ENCODE measurements around the gene ARHGEF19. TPM values are rescaled to one million over a fixed set of nuclear protein-coding genes. Genes with fewer than 3 reads are reported as not detected.
"Not testable (repeated sequence)": the region's sequence is repeated elsewhere in the genome, so short reads cannot be mapped to it uniquely, and the experiment has no call there.

ARHGEF19 gene
- polyA plus RNA-seq, 1 experiment = 11.6 TPM

GRCh38 chr1:16168622-16169360 lies 43.7 kb downstream of the ARHGEF19 start:
- H3K27me3 ChIP-seq (ENCODE audit: control insufficient read depth, insufficient read depth, low read length) = no peaks in the 10 kb centered on the region
- DNase-seq (ENCODE audit: low read depth) = no peak
- ChIA-PET CTCF (interaction anchor here (1.0 to 1.4 kb wide), 4 partner anchors 18 to 90 kb away, joined by 3 to 5 read pairs (median 4); no protein-coding TSS in a partner anchor), POLR2A (interaction anchor here (0.5 kb wide), 1 partner anchor 10 kb away, joined by 4 read pairs; no protein-coding TSS in a partner anchor)
- no peaks in the 10 kb centered on the region for H3K36me3 ChIP-seq (ENCODE audit: control insufficient read depth, insufficient read depth, low read length)
- no peak for TF ChIP-seq CTCF (IDR thresholded peaks at IDR 0.05; ENCODE audit: insufficient read depth, low read depth, low read length)
- H3K4me3 ChIP-seq (ENCODE audit: low read depth, low read length) = no peak overlapping the region

DNA sequence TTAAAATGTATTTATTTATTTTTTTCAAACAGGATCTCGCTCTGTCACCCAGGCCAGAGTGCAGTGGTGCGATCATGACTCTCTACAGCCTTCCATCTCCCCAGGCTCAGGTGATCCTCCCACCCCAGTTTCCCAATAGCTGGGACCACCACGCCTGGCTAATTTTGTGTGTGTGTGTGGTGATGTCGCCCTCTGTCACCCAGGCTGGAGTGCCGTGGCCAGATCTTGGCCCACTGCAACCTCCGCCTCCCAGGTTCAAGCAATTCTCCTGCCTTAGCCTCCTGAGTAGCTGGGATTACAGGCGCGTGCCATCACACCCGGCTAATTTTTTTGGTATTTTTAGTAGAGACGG lies 44.3 kb downstream of the ARHGEF19 start:
- DNase-seq (ENCODE audit: low read depth); H3K36me3 ChIP-seq (ENCODE audit: control insufficient read depth, insufficient read depth, low read length); H3K27me3 ChIP-seq (ENCODE audit: control insufficient read depth, insufficient read depth, low read length); POLR2A ChIA-PET: not testable (repeated sequence)
- CTCF ChIA-PET = interaction anchor here (1.3 to 1.4 kb wide), 2 partner anchors 18 to 86 kb away, joined by 4 to 5 read pairs; no protein-coding TSS in a partner anchor
- H3K4me3 ChIP-seq (ENCODE audit: low read depth, low read length) = peak overlapping the region; percentile 59

- POLR2A ChIA-PET = no interaction called here
- CTCF ChIA-PET = no interaction called here
- no peak for TF ChIP-seq CTCF (IDR thresholded peaks at IDR 0.05; ENCODE audit: insufficient read depth, low read depth, low read length)
- no peaks in the 10 kb centered on the region for H3K36me3 ChIP-seq (ENCODE audit: control insufficient read depth, insufficient read depth, low read length)
- H3K27me3 ChIP-seq (ENCODE audit: control insufficient read depth, insufficient read depth, low read length) = no peaks in the 10 kb centered on the region
- no peak for DNase-seq (ENCODE audit: low read depth)
- H3K4me3 ChIP-seq (ENCODE audit: low read depth, low read length) = peak overlapping the region; percentile 59
These were observed 44.9 kb downstream of the ARHGEF19 start for GRCh38 chr1:16167331-16168143.

- Histone ChIP-seq H3K4me3 (ENCODE audit: low read depth, low read length) (no peak overlapping the region), H3K36me3 (ENCODE audit: control insufficient read depth, insufficient read depth, low read length) (no peaks in the 10 kb centered on the region), H3K27me3 (ENCODE audit: control insufficient read depth, insufficient read depth, low read length) (no peaks in the 10 kb centered on the region)
- no peak for DNase-seq (ENCODE audit: low read depth)
- CTCF ChIA-PET = interaction anchor here (0.6 to 1.4 kb wide), 4 partner anchors 11 to 86 kb away, joined by 3 to 4 read pairs (median 4); partner anchors contain the start of gene EPHA2
- POLR2A ChIA-PET = no interaction called here
- TF ChIP-seq CTCF (IDR thresholded peaks at IDR 0.05; ENCODE audit: insufficient read depth, low read depth, low read length) = no peak
These were observed 46.3 kb downstream of the ARHGEF19 start for GRCh38 chr1:16166117-16166516.

- Histone ChIP-seq H3K4me3 (ENCODE audit: low read depth, low read length) (no peak overlapping the region), H3K36me3 (ENCODE audit: control insufficient read depth, insufficient read depth, low read length) (no peaks in the 10 kb centered on the region), H3K27me3 (ENCODE audit: control insufficient read depth, insufficient read depth, low read length) (no peaks in the 10 kb centered on the region)
- CTCF ChIA-PET = interaction anchor here (0.6 to 1.4 kb wide), 5 partner anchors 10 to 92 kb away, joined by 3 to 4 read pairs (median 3); partner anchors contain the start of genes EPHA2 and FAM131C
- no peak for TF ChIP-seq CTCF (IDR thresholded peaks at IDR 0.05; ENCODE audit: insufficient read depth, low read depth, low read length)
- no peak for DNase-seq (ENCODE audit: low read depth)
- POLR2A ChIA-PET = no interaction called here
These were observed 46.9 kb downstream of the ARHGEF19 start for GRCh38 chr1:16165548-16165947.

Data from BJ (cell line).